COLO668 (cell line): ENCODE measurements around the gene ACTG1.
A peak's percentile ranks its signal among the peaks of the same experiment; 100 is the strongest.

Experiments
- DNase-seq: peaks from one replicate; lab custom pipeline; 2025; ENCODE audit not compliant: unreplicated experiment; lab: John Stamatoyannopoulos, UW

The ACTG1 gene

DNA sequence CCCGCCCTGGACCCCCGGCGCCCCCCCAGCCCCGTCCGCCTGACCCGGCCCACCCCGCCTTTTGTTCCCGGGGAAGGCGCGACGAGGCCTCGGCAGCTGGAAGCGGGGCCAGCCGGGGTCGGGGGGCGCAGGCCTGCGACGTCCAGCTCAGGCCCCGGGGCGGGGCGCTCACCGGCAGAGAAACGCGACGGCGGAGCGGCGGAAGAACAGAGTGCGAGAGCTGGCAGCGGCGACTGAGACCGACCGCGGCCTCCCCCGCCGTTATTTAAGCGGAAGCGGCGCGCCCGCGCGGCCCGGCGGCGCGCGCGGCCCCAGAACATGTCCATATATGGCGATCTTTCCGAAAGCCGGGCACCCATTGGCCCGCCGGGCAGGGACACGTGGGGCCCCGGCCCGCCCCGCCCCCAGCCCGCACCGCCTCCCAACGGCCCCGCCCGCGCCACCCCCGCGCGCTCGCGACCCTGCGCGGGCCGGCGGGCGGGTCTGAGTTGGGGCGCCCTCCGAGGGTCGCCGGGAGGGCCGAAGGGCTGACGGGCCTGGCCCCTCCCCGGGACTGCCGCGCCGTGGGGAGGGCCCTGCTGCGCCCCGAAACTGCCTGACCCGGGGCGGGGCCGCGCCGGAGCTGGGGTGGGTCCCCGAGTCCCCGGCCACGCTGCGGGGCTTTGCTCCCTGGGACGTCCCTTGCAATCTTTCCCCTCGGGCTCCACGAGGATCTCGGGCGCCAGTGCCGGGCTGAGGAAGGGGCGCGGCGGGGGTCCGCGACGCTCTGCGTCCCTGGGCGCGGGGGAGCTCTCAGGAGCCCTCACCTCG, at the start of gene ACTG1:
TSS of gene ACTG1 (minus strand) at position 238 of the 810 bp plus-strand sequence. CDS start 445 bp downstream, outside the sequence.
- peak; percentile 92 for DNase-seq

DNA sequence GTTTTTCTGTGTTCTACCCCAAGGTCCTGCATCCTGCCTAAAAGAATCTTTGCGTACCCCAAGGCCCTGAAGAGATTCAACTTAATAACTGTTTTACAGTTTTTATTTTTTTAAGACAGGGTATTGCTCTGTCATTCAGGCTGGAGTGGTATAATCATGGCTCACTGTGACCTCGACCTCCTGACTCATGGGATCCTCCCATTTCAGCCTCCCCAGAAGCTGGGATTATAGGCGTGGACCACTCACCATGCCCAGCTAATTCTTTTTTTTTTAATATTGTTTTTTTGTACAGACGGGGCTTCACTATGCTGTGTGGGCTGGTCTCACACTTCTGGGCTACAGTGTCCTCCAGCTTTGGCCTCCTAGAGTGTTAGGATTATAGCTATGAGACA, 48.9 kb upstream of the ACTG1 start:
- DNase-seq: no peak

DNA sequence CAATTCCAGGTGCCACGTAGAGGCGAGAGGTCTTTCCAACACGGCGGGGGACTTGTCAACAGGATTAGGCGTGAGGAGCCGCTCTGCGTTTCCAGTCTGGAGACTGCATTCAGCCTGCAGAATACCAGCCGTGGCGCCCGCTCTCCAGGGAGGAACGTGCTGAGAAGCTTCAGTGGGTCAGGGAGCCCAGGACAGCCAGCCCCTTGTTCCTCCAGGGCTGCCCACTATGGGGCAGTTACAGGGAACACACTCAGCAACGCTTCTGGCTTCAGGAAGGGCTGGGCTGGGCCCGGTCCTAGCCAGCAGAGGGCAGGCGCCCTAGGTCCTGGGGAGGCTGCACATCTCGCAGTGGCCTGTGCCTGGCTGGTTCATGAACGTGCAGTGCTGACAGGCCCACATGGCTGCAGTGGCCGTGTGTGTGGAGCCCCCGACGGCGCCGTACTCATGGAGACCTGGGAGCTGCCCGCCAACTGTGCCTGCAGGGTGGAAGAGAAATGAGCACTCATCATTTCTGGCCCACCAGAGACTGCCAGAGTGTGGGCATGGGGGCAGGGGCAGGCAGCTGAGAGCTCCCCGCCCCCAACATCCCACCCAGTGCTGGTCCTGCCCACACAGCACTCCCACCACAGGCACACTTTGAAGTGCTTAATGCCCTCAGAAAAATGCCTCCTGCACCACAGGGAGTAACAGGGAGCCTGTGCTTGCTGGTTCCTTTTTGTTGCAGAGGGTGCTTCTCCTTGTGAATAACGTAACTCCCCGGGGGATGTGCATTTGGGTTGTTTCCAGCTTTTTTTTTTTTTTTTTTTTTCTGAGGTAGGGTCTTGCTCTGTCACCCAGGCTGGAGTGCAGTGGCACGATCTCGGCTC, 46.6 kb upstream of the ACTG1 start:
- peak; percentile 4 for DNase-seq

DNA sequence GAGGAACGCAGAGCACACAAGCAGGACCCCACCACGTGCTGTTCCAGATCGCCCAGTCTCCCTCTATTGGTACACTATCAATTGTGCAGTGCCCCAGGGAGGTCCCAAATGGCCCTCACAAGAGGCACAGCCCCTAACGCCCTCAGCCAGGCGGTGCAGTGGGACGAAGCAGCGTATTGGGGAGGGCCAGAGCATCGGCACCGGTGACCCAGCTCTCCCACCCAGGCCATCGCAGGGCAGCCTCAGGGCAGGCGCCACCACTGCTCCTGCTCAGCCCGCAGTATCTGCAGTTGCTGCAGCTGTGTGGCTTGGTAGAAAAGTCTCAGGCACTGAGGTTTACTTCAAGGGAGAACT, 45.5 kb upstream of the ACTG1 start:
- DNase-seq: no peak

DNA sequence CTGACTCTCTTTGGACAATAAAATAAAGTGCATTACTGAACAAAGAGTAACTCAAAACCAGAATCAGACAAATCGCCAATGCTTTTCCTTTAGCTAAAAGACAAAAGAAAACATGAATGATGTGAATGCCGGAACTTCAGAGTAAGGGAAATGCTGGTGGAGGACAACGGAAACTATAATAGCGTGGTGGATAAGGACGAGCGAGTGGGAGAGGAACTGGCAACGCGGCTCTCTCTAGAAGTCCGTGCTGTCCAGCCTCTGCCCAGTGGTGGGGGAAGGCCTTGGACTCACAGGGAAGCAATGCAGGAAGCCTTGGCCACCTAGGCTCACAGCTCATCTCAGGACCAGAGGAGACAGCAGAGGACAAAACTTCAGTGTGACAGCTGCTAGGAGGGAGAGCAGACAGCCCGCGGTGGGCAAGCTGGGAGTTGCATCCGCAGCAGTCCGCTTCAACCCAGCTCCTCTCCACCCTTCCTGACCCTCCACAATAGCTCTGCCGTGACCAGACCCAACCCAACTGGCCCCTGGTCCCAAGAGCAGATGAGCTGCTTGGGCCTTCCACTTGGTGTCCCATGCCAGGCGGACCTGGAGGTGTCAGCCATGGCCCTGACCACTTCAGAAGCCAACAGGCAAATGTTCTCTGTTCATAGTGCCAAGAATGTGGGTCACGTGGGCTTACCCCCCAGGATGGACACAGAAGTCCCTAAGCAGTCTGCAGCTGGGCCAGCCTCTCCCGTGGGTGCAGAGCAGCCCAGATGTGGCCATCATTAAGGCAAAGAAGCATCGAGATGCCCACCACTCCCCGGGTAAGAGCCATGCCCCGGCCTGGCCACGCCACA, 44.9 kb upstream of the ACTG1 start:
- DNase-seq: no peak

DNA sequence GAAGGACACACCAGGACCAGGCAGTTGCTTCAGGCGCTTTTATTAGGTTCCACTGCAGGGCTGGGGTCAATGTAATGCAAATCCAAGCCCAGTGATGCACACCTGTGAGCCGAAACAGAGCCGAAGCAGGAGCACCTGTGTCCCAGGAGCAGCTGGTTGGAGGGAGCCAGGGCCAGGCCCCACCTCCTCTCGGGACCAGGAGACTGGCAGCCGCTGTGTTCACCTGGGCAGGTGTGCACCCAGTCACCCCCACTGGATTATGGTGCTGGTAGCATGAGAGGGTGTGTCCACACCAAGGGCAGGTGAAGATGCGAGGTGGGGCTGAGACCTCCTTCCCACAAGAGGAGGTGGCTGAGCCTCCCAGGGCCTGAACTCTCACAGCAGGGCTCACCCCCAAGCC, 44.3 kb upstream of the ACTG1 start:
- peak; percentile 85 for DNase-seq

DNA sequence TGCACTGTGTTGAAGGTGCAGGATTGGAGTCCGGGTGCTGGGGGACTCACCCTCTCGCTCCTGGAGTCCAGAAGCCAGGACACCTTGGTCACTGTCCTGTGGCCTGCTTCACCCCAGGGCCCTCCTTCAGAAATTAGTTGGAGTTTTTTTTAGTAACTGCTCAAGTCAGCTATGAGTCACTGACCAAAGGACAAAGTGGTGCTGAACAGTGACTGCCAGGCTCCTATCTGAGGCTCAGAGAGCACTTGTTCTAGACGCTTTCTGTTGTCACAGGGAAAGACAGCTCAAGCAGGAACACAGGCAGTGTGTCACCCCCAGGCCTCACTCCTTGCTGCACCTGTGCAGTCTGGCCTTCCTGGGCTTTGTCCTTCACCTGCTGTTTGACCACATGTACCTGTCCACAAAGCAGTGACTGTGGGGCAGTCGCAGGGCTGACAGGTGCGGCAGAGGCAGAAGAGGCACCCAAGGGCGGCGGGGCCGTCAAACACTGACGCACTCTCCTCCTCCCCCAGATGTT, 43.6 kb upstream of the ACTG1 start:
- peak; percentile 81 for DNase-seq

DNA sequence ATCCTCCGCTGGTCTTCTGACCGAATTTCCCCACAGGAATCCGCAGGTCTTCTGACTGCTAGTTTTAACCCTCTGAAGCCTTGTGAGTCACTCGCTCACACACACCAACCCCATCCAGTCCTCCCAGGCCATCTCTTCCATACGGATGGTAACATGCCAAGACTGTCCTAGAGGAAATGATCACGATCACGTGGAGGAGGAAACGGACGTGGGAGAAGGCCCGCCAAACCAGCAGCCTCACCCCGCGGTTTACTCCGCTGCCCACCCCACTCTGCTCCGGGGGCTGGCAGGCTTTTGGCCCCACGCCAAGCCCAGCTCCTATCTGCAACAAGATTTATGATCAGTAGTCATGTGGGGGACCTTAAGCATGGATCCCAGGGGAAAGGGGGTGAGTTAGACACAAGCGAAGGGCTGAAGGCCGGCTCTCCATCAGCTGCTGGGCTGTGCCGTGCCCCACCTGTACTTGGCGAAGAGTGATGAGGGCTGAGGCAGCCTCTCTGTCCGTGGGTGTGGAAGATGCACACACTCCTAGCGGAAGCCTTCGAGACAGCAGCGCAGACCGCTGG, 41.1 kb upstream of the ACTG1 start:
- DNase-seq: peak; percentile 42

DNA sequence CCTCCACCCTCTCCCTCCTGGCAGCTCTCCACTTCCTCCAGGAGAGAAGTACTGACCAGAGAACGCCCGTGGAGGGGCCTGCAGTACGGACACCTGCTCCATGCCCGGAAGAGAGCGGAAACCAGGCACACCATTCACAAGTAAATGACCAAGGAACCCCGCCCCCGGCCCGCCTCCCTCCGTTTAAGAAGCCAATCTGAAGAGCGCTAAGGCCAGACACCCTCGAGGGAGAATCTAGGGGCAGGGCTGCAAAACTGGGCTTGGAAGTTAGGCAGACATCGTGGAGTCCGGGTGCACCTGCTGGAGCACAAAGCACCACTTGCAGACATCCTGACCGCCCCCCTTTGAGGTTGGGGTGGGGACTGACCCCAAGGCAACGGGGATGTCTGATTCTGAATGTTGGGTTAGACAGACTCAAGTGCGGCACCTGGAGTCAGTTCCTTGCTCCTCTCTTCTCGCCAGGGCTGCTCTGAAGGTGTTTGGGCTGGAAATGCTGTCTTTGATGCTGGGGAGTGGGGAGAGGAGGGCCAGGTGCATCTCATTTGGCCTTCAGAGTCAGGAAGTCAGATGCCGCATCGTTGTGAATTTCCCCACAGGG, 40.5 kb upstream of the ACTG1 start:
- peak; percentile 71 for DNase-seq

DNA sequence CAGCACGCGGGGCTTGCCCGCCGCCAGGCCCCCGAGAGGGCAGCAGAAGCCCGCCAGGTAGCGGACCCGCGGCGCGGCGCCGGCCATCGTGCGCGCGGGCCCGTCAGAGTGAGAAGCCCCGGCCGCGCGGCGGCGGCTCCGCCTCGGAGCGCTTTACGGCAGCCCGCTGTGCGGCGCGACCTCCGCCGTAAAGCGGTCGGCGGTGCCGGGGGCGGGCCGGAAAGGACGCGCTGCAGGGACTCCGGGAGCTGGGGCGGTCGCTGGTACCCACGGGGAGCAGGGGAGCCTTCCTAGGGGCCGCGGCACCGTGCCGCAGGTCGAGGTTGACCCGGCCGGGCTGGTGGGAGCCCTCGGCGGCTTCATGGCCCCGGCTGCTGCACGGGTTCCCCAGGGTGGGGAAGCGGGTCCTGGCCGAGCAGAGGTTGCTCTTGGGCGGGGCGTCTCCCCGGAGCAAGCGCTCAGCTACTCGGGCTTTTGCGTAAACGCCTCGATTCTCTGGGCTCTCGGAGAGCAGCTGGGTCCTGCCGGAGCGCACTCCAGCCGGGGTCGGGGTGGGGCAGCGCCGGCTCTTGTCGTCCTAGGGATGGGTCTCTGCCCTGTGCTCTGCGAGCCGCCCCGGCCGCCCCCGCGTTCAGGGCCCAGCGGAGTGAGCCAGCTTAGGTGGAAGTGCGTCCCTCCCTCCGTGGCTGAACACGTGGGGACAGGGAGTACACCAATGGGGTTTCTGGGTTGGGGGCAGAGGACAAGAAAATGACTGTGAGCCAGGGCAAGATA, 39.8 kb upstream of the ACTG1 start, which contains the start of gene FAAP100:
TSS of gene FAAP100 (minus strand) at position 110 of the 774 bp plus-strand sequence. CDS start at position 87, 23 bp downstream.
- DNase-seq: peak; percentile 86

DNA sequence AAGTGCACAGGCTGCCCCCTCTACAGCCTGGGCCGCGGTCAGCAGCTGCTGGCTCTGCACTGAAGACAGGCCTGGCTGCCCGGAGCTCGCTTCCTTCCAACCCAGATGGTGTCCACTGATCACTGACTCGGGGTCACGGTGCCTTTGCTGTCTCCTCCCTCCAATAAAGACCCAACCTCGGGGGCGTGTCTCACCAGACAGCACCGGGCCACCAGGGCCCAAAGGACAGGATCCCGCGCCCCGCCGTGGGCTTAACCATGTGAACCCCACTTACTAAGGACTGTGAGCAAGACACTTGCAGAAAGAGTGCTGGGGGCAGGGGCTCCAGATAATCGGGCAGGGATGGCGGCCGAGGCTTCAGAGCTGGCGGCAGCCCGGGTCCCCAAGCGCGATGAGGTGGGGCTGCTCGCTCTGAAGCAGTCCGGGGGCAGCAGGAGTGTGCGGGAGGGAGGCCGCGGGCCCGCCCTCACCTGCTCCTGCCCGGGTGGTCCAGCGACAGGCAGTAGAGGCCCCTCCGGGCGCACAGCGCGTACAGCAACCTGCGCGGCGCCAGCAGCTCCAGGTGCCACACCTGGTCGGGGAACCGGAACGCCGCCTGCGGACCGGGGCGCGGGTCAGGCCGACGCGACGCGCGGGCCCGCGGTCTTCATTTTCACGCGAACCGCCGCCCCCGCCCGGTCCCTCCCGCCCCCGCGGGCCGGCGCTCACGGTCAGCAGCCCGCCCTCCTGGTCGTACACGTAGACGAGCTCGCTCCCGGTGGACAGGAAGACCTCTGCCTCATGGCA, 39.1 kb upstream of the ACTG1 start:
- DNase-seq: peak; percentile 45

DNA sequence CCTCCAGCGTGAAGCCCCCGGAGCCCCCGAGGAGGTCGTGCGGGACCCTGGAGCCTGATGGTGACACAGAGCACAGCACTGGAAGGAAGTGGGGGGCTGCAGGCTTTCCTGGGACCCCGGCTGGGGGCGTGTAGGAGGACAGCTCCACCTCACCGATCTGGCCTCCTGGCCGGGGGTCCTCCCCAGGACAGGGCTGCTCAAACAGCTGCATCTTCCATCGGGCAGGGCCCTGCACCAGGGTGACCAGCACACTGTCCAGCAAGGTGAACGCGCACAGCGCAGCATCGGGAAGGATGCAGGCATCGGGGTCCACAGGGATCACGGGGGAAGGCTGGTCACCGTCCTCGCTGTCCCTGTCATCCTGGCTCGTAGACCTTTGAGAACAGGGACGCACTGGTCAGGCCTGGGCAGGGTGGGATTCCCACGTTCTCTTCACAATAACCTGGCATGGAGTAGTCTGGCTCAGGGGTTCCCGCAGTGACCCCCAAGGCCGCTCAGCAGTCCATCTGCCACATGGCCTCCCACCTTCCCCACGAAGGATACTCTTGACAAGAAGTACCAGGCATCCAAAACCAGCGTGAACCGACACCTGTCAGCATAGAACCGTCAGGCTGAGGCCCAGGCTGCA, 38.3 kb upstream of the ACTG1 start:
- no peak for DNase-seq

DNA sequence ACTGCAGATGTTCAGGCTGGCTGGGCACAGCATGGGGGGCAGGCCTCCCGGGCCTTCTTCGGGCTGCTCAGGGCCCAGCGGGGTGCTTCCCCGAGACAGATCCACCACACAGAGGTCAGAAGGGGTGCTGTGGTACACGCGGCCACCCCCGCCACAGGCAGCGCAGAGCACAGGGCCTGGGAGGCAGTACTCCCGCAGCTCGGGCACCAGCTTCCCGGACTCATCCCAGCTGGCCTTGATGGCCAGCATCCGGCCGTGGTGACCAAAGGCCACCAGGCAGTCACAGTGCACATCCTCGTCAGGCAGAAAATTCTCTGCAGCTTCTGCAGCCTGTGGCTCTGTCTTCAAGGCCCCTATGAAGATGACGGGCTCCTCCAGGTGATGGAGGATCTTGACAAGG, 37.7 kb upstream of the ACTG1 start:
- no peak for DNase-seq

DNA sequence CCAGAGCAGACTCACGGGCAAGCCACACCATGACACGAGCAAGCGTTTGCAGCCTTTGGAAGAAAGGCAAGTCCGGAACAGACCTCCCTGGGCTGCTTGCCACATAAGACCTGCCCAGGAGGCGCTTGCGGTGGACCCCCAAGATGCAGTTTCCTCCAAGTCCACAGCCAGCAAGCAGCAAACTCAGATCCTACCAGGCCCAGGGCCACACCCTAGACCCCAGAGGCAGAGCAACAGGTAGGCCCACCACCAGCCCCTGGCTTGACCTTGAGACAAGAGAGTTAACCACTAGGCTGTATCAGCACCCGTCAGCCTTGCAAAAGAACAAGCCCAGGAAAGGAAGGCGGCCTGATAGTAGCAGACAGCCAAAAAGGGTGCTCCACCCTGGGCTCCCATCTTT, 37.2 kb upstream of the ACTG1 start:
- DNase-seq: no peak

DNA sequence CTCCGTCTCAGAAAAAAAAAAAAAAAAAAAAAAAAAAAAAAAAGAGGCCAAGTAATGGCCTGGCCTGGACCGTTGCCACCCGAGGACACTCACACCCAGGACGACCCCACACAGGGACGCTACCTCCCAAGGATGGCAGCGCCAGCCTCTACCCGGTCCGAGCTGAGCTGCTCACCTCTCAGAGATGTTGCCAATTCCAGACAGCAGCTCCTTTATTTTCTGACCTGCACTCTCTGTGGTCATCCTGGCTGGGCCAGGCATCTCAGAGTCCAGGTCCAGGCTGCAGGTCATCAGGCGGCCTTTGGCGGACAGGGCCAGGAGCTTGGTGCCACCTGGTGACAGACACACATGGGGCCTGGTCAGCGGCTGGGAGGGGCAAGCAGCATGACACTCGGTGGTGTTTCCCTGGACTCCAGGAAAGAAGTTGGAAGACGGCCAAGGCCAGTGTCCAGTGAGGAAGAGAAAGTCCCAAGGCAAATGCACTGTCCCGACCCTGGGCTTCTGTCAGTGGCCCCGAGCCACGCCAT, 36.5 kb upstream of the ACTG1 start:
- DNase-seq: no peak

DNA sequence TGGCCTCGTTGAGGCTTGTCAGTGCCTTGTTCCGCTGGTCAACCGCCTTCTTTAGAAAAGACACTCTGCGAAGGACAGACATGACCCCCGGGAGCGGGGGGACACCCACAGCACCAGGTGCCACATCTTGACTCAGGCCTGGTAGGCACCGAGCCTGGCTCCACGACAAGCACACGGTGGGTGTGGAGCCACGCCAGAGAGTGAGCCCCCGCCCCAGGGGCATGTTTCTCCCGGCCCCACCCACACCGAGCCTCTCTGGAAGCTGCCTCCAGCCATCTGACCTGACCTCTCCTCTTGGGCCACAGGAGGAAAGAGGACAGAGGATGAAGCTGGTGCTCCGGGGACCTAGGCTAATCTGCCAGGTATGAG, 35.0 kb upstream of the ACTG1 start:
- DNase-seq: no peak

DNA sequence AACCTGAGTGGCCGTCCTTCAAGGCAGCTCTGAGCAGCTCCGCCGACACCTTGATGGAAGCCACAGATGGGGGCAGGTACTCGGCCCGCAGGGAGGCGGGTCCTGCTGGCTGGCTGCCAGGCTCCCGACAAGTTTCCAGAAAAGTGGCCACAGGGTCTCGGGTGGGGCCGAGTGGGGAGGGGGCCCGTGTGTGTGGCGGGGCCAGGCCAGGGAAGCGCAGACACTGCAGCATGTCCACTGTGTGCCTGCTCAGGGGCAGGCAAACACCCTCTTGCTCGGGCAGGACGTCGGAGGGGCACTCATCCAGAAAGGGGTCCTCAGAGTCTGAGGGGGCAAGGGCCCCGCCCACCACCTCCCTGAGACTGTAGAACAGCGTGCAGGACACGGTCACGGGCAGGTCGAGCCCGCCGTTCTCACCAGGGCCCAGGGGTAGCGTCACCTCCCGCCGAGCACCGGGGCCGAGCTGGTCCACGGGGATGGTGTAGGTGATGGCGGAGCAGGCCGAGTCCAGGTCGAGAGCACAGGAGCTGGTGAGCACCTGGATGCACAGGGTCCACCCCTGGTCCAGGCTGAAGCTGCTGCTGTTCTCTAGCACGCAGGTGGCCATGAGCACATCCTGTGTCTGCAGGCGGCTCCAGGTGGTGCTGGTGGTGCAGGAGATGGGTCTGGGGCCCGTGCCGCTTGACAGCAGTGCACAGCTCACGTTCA, 34.5 kb upstream of the ACTG1 start:
- no peak for DNase-seq
